SH-SY5Y (cell line): ENCODE measurements around the gene NACC1.

Source experiments
- GATA2 ChIP-seq: IDR thresholded peaks from 2 replicates; pipeline ENCODE4 v1.6.1; 2011; ENCODE audit warnings: mild to moderate bottlenecking, low read depth, low read length
- GATA3 ChIP-seq: IDR thresholded peaks from 2 replicates; pipeline ENCODE4 v1.6.1; 2011; ENCODE audit warnings: low read depth, mild to moderate bottlenecking, low read length, moderate library complexity

DNA sequence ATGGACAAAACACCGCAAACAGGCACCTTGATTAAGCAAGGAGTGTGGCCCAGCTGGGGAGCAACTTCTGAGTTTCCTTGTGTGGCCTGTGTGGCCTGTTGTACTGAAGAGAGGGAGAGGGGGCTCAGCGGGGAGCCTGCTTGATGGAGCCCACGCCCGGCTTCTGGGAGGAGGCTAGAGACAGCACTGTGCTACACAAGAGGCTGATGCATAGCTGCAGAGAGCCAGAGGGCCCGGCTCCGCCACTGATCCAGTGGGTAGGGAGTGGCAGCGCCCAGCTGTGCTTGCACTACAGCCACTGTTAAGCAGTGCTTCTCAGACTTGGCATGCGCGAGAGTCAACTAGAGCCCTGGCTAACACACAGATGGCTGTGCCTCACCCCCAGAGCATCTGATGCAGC lies 34.4 kb upstream of the NACC1 start:
- TF ChIP-seq GATA2 (no peak), GATA3 (no peak)
